T-helper 1 cell (primary cell): Measurements from ENCODE around the gene ASPN.

ENCODE experiments used
- DNase-seq, 5 donors: peaks; one replicate each; pipeline ENCODE4 v3.0.0-alpha.2; 2012 to 2020
- total RNA-seq, 4 donors: gene quantifications; one replicate each; lab custom pipeline; 2026; lab: John Stamatoyannopoulos, UW

ASPN gene
- 0 reads per million in 4 donors for total RNA-seq

DNA sequence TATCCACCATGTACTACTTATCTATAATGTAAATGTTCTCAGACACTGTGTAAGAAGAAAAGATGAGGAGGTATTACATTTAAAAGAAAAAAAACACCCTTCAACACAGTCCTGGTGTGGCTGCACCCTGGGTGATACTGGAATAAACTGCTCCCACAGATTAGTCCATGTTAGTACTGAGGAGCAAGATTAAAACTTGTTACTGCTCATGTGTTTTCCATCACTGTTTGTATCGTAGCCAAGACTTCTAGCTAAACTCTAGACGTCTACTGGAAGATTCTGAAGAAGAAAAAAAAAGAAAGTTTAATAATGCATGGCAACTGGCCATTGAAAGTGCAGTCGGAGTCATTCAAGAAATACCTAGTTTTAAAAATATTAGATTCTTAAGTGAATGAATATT is at the start of gene ASPN:
Gene ASPN, minus strand, starts transcription at position 178 of the 400 bp plus-strand sequence.
- DNase-seq: no peak

DNA sequence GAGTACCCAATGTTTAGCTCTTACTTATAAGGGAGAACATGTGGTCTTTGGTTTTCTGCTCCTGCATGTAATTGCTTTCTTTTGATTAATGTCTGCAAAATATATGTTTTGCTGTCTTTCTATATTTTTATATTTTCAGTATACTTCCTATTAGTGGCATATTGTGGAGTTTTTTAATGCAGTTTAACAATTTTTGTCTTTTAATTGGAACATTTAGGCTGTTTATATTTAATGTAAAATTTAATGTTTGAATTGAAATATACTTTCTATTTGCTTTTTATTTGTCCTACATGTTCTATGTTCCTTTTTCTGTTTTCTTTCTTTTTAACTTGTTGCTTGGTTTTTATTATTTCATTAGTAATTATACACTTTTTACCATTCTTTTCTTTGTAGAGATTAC is 48.6 kb upstream of the ASPN start:
- DNase-seq: no peak

DNA sequence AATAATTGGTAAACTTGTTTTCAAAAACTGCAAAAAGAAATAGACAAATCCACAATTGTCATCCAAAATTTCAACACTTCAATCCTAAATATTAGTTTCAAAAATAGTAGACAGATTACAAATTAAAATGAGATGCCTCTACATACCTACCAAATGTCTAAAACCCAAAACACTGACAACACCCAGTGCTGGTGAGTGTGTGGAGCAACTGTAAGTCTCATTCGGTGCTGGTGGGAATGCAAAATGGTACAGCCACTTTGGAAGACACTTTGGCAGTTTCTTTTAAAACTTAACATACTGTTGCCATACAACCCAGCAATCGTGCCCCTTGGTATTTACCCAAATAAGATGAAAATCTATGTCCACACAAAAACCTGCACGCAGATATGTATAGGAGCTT is 46.8 kb upstream of the ASPN start:
- no peak for DNase-seq

DNA sequence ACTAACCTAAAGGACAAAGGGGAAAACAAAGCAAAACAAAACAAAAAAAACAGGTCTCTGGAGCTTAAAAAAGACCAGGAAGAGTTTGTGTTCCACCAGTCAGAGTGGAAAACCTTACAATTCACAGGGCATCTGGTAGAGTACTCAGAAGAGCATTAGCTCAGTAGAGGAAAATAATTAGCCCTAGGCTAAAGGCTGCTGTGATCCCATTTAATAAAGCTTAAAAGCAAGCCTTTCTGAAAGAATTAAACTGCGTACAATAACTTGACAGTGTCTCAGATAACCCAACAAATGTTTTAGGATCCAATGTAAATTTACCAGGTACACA is 46.2 kb upstream of the ASPN start:
- DNase-seq: no peak

DNA sequence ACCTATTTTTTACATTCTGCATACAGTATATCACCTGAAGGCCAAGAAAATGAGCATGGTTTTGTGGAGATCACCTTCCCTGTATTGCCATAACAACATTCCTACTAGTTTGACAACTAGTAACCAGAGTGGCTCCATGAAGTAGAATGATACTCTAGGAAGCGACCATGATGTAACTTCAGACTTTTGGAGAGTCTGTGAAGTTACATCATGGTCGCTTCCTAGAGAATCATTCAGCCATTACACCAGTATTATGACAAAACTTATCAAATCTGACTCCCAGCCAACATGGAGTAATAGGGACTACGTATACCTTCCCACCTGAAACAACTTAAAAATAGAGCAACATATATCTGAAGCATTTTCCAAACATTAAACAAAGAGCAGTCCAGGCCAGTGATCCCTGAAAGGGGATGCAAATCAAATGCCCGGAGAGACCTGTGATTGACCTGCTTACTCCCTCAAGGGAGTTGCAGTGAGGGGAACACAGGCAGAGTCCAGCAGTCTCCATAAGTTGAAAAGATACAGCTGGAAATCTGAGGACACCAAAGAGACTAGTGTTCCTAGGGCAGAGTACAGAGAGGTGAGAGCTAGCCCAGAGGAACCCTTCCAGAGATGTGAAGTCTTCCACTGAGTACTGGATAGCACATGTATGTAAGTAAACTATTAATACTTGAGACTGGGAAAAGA is 45.7 kb upstream of the ASPN start:
- DNase-seq: no peak

DNA sequence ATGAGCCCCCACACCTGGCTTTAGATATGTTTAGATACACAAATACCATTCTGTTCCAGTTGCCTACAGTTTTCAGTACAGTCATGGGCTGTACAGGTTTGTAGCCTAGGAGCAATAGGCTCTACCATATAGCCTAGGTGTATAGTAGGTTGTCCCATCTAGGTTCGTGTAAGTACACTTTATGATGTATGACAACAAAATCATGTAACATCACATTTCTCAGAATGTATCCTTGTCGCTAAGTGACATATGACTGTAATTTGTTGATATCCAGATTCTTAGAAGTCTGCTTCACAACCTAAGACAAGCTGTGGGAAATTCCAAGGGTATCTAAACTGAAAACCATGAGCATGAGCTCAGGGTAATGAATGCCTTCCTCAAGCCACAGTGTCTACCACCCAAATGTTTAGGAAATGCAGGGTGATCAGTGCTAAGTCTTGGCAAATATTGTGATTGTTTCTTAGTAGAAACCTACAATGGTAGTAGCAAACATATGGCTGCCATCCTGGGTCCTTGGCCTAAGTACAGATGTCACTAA is 45.1 kb upstream of the ASPN start:
- DNase-seq: peak in 1 of 5 donors; percentile 3

DNA sequence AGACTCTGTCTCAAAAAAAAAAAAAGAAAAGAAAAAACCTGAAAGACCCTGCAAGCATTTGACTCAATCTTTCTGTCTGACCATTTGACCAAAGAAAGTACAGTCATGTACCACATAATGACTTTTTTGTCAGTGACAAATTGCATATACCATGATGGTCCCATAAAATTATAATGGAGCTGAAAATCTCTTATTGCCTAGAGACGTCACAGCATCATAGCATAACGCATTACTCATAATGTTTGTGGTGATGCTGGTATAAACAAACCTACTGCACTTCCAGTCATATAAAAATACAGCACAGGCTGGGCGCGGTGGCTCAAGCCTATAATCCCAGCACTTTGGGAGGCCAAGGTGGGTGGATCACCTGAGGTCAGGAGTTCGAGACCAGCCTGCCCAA is 43.0 kb upstream of the ASPN start:
- DNase-seq: no peak

DNA sequence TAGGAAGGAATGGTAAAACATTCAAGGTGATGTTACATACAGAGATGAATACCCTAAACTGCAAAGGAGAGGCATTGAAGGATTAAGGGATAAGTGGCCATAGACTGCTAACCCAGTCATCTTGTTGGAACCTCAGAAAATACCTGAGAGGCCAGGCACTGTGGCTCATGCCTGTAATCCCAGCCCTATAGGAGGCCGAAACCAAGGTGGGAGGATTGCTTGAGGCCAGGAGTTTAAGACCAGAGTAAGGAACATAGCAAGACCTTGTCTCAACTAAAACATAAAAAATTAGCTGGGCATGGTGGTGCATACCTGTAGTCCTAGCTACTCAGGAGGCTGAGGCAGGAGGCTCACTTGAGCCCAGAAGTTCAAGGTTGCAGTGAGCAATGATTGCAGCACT is 42.6 kb upstream of the ASPN start:
- no peak for DNase-seq

DNA sequence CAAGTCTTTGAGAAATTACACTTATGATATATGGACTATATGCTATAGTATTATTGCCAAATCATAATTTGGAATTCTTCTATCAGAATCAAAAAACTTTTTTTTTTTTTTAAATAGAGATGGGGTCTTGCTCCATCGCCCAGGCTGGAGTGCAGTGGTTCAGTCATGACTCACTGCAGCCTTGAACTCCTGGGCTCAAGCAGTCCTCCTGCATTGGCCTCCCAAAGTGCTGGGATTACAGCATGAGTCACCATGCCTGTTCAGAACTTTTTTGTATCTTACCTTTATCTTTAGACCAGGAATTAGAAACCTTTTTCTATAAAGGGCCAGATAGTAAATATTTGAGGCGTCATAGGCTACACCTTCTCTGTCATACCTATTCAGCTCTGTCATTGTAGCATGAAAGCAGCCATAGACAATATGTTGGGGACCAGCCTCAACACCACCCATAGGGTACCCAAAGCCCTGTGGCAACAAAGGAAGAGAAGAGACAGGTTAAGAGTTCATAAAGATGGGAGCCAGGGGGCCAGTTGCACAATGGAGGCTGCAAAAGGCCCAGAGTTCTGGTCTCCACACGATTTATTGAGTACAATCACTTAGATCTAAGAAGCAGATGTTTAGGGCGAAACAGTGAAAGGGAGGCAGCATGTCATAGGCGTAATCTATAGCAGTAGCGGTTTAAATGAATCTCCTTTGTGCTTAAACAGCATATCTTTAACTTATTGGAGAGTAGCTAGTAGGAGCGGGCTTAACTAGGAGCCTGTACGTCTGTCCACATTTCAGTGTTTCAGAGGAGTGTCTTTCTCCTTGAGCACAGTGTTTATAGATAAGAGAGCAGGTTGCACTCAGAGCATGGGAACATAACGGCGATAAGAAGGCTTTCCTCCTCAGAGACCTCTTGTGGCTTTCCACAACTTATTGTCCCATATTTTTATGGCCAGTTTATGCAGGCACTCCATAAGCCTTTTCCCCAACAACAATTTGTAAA is 41.0 kb upstream of the ASPN start:
- no peak for DNase-seq

DNA sequence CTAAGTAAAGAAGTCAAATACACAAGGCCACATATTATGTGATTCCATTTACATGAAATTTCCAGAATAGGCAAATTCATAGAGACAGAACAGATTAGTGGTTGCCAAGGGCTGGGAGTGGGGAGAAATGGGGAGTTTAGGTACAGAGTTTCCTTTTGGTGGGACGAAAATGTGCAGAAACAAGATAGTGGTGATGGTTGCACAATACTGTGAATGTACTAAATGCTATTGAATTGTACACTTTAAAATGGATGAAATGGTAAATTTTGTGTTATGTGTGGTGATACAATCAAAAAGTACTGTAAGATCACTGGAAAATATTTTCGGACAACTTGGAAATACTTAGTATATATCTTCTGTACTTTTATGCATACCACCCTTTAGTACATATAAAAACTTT is 38.5 kb upstream of the ASPN start:
- no peak for DNase-seq

DNA sequence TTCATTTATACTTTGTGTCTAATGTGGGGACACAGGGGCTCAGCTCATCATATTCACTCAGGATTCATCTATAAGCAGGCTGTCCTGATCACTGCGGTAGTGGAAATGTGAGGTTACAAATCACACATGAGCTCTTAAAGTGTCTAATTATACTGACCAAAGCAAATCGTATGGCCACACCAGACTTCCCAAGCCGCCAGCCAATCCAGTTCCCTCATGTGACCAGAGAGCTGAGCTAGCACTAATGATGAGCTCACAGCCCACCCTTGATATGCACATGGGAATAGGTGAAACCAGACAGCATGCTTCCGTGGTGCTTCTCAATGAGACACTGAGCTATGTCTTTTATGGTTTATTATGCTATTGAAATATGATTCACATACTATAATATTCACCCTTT is 35.9 kb upstream of the ASPN start:
- no peak for DNase-seq

DNA sequence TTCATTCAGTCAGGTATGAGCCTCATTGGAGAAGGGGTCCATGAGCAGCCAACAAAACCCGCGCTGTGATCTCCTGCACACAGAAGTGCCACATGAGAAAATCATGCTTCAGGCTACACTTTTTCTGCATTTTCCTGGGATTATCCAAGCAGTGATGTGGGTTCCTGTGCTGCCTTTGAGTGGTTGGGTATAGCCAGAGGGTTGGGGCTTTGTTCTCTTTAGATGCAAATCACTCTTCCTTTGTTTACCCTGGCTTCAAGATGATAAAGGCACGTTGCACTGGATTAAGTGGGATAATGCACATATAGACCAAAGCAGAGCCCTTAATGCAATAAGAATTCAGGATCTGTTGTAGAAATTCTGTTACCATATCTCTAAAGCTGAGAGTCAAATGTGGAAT is 34.7 kb upstream of the ASPN start:
- no peak for DNase-seq

DNA sequence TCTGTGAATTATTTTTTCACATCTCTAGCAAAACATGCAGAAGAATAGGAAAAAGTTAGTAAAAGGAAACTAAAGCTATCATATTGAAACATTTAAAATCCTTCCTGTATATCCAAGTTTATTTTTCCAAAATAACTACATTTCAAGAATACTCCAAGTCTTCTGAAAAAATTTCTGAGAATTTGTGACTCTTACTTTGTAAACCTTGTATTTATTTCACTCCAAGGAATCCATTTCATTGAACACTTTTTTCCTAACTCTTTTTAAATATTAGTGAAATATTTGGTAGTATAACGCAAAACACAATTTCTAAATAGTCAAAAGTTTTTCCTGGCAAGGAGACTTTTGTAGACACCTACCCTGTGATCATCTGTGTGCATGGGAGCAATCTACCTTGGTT is 34.2 kb upstream of the ASPN start:
- DNase-seq: no peak

DNA sequence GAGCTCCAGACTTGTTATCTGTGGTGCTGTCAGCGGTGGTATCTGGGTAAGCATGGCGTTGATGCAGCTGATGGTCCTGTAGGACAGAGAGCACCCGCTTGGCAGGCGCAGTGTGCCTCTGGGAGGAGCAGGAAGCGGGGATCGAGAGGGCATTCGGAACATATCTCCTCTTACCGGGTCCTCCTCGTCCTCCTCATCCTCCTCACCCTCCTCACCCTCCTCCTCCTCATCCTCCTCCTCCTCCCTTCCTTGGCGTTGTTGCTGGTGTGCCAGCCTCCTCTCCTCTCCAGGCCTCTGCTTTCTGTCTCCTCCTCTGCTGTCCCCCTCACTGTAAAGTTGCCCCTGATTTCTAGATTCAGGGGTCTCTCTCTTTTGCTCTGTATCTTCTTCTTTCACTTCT is 32.3 kb upstream of the ASPN start:
- DNase-seq: no peak

DNA sequence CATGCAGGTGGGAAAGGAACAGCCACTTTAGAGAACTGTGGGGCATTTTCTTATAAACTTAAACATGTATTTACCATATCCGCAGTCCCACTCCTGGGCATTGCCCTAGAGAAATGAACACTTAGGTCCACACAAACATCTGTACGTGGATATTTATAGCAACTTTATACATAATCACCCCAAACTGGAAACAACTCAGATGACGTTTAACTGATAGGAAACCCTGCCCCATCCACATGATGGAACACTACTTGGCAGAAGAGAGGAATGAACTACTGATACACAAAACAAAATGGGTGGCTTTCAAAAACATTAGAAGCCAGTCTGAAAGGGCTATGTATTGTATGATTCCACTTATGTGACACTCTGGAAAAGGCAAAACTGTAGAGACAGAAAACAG is 31.0 kb upstream of the ASPN start:
- no peak for DNase-seq

DNA sequence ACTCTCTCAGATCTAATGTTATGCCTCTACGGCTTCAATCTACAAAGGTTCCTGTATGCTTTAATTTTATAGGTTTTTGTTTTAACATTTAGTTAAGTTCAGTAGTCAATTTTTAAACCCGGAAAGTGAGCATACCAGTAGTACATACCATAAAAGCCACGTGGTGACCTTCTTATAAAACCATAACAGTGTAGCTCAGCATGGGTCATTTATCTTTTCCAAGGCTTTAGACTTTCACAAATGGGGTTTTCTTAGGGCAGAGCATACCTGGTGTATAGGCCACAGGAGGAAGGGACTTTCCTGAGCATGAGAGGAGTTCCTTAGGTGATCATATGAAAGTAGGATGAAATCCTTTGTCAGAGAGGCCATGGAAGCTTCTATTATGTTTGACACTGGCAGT is 30.3 kb upstream of the ASPN start:
- DNase-seq: no peak

DNA sequence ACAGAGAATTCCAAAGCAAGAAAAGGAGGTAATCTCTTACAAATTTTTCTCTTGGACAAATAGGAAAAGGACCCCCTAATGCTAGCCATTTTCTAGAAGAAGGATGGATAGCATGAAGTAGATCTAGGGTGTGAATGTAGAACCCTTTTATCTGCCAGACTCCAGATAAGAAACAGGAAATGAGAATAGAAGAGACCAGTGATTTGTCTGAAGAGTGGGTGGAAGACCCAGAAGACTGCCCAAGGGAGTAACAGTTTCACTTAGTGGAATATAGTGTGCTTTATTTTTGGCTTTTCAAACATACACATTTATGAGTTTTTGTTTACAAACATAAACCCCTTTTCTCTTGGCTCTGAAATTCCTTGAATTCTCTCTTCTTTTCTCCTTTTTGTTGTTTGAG is 28.4 kb upstream of the ASPN start:
- DNase-seq: no peak

DNA sequence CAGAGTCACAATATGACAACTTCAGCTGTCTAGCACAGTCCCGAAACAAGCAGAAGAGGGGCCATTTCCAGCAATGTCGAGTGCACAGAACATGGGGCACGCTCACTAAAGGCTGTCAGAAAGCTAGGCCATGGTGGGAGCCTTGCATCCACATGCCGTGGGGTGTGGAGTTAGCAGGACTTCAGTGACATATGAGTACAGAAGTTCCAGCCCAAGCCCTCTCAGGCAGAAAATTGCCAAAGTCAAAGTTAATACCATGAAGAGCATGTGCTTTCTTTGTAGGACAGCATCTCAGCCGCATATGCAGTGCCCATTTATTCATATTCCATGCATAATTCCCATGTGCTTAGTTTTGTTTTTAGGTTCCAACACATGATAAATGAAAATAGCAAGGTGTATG is 26.7 kb upstream of the ASPN start:
- no peak for DNase-seq

DNA sequence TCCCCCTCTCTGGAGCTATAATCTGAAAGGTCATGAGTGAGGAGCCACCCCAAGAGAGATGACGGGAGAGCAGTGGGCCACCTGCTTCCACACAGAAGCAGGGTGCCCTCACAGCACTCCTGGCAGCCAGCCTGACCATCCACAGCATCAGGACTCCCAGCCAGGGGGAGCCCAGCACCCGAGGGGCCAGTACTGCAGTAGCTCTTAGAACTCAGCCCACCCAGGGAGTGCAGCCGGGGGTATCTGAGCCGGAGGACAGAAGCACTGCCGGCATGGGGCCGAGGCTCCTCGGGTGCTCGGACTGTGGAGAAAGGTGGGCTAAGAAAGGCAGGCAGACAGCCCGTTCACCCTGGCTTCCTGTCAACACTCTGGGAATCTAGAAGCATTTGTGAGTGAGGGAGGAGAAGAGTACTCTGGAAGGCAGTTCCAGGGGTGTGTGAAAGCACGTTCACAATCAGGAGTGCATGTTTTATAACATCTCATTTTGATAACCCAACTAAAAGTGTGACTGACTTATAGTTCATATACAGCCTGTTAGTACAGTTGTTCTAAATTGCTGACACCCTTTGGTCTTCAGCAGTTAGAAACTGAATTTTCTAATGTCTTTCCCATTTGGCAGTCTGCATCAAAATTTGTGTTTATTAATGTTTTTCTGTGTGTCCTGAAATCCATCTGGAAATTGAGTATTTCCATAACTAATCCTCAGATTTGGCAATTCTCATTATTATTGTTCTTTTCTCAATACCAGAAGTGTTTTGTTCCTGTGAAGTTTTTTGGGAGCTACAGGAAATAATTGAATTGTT is 25.9 kb upstream of the ASPN start:
- no peak for DNase-seq

DNA sequence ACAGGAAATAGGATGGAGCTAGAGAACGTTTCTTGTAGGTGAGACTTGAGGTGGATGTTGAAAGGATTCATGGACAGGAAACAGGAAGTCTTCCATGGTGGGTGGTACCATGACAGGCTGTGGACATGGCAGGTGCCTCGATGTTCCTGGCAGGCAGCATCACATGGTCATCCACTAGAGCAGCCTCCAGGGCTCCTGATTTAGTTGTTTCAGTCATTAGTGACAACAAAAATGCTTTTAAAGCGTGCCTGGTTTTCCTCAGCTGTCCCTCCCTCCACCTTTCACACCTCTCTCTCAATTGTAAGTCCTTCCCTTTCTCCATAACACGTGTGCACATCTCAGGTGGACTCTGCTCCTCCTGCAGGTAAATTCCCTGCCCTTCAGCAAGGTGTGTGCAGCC is 25.2 kb upstream of the ASPN start:
- no peak for DNase-seq

DNA sequence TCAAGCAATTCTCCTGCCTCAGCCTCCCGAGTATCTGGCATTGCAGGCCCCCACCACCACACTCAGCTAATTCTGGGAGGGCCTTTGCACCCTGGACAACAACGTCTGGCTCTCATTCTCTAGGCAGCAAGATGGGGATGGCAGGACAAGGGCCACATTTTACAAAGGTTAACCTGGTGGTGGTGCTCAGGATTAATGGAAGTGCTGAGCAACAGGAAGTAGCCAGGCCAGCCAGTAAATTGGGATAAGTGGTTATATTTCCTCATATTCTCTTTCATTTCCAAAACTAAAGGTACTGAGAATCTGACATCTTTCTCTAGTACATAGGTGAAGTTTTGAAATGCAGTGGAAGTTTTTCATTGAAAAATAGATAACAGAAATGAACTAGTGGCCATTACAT is 24.7 kb upstream of the ASPN start:
- no peak for DNase-seq

DNA sequence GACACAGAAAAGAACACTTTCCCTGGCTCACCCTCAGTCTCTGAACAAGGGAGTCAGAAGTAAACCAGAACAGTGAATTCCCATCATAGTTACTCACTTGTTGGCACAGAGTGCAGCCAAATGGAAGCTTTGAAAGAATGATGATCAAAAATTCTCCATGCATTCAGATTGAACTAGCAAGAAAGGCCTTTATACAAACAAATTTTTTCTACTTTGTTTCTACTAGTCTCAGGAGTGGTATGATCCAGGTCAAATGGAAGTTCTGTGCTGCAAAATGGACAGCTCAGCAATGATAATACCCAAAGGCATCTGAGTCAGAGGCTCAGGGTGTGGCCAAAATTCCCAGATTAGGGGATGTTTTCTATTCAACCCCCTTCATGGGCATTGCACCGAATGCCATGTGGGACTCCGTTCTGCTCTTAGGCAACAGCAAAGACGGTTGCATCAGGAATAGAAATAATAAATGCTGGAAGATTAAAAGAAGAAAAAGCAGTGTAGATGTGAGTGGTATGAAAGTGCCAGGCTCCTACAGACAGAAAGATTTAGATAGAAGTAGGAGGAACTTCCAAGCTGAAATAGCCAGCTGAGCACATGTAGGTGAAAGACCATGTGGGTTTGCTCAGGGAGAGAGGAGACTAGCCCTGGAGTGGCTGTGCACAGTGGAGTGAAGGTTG is 24.0 kb upstream of the ASPN start:
- no peak for DNase-seq

DNA sequence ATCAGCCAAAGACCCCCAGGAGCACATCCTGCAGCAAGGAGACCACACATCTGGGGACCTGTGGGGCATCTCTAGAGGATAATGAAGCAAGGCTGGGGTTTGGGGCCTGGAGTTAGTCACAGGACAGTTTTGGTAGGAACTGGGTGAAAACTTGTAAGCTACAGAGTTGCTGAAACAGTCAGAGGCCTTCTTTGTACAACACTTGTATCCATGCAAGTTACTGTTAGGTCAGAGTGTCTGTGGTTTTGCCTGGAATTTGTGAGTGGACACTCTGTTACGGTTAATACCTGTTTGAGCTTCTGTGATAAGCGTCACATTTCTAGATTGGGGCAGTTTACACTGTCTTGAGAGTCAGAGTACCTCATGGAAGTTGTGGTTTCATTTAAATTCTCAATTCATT is 22.6 kb upstream of the ASPN start:
- no peak for DNase-seq
